AG09319 (cell line): ENCODE results near the gene ZNF668.
"Not testable (repeated sequence)": the region's sequence is repeated elsewhere in the genome, so short reads cannot be mapped to it uniquely, and the experiment has no call there.

ENCODE experiments used
- DNase-seq: peaks from one replicate; pipeline ENCODE4 v3.0.0-alpha.2; 2010; ENCODE audit warnings: low read depth; ENCODE audit errors: extremely low read depth
- TF ChIP-seq, protein P1 (sequence below): IDR thresholded peaks from 2 replicates; pipeline ENCODE4 v1.5.1; 2011; ENCODE audit warnings: low read depth, mild to moderate bottlenecking, inconsistent platforms, low read length, moderate library complexity

Gene ZNF668

DNA sequence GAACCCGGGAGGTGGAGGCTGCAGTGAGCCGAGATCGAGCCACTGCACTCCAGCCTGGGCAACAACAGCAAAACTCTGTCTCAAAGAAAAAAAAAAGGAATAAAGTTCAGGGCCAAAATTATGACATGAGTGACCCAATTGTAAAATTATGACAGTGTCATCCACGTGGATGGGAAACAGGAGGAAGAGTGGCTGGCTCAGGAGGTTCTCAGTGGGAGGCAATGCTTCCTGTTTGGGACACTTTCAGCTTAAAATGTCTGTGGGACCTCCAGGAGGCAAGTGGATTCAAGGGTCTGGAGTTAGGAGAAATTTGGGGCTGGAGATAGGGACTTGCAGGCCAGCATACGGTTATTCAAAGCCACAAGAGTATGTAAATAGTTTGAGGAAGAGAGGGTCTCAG lies 48.7 kb downstream of the ZNF668 start:
- no peak for DNase-seq
- TF ChIP-seq, protein P1, sequence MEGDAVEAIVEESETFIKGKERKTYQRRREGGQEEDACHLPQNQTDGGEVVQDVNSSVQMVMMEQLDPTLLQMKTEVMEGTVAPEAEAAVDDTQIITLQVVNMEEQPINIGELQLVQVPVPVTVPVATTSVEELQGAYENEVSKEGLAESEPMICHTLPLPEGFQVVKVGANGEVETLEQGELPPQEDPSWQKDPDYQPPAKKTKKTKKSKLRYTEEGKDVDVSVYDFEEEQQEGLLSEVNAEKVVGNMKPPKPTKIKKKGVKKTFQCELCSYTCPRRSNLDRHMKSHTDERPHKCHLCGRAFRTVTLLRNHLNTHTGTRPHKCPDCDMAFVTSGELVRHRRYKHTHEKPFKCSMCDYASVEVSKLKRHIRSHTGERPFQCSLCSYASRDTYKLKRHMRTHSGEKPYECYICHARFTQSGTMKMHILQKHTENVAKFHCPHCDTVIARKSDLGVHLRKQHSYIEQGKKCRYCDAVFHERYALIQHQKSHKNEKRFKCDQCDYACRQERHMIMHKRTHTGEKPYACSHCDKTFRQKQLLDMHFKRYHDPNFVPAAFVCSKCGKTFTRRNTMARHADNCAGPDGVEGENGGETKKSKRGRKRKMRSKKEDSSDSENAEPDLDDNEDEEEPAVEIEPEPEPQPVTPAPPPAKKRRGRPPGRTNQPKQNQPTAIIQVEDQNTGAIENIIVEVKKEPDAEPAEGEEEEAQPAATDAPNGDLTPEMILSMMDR: no peak

DNA sequence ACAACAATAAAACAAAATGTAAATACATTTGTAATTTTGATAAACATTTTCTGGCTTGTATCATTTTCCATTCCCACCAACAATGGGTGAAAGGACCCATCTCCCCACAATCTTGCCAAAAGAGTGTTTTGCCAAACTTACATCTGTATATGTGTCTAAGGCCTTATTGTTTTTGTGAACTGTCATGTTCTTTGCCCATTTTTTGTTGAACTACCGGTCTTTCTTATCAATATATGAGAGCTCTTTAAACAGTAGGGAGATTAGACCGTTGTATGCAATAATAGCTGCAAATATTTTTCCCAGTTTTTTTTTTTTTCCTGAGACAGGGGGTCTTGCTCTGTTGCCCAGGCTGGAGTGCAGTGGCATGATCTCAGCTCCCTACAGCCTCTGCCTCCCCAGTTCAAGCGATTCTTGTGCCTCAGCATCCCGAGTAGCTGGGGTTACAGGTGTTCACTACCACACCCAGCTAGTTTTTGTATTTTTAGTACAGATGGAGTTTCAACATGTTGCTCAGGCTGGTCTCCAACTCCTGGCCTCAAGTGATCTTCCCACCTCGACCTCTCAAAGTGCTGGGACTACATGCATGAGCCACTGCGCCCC lies 50.3 kb downstream of the ZNF668 start:
- TF ChIP-seq, protein P1: no peak
- DNase-seq: no peak

DNA sequence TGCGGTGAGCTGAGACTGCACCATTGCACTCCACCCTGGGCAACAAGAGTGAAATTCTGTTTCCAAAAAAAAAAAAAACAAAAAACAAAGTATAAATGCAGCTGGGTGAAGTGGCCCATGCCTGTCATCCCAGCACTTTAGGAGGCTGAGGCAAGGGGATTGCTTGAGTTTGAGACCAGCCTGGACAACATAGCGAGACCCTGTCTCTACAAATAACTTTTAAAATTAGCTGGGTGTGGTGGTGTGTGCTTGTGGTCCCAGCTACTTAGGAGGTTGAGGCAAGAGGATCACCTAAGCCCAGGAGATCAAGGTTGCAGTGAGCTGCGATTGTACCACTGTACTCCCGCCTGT lies 50.8 kb downstream of the ZNF668 start:
- no peak for DNase-seq
- TF ChIP-seq, protein P1: no peak

DNA sequence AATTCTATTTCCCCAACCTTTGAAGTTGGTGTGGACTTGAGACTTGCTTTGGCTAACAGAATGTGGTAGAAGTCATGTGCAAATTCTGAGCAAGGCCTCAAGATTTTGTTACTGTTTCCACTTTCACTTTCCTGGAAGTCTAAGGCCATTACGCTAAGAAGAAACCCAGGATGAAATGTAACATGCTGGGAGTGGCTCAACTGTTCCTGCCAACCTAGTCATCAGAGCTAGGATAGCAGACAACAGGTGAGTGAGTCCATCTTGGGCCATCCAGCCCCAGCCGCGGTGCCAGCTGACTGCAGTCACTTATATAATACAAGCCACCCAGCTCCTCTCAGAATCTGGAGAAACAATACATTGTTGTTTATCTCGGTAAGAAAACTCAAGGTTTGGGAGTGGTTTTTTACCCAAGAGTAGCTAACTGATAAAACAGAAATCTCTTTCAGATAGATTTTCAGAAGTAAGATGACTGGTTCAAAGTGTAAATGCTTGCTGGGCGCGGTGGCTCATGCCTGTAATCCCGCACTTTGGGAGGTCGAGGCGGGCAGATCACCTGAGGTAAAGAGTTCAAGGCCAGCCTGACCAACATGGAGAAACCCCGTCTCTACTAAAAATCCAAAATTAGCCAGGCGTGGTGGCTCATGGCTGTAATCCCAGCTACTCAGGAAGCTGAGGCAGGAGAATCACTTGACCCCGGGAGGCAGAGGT lies 51.3 kb downstream of the ZNF668 start:
- DNase-seq: no peak
- TF ChIP-seq, protein P1: no peak

DNA sequence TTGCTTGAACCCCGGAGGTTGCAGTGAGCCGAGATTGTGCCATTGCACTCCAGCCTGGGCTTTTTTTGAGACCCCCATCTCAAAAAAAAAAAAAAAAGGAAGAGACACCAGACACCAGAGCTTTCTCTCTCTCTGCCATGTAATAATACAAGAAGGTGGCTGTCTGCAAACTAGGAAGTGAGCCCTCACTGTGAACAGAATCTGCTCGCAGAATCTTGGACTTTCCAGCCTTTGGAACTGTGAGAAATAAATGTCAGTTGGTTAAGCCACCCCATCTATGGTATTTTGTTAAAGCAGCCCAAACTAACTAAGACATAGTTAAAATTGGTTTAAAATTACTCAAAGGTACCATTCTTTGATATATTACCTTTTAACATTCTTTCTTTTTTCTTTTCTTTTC lies 53.5 kb downstream of the ZNF668 start:
- DNase-seq: no peak
- TF ChIP-seq, protein P1: no peak

DNA sequence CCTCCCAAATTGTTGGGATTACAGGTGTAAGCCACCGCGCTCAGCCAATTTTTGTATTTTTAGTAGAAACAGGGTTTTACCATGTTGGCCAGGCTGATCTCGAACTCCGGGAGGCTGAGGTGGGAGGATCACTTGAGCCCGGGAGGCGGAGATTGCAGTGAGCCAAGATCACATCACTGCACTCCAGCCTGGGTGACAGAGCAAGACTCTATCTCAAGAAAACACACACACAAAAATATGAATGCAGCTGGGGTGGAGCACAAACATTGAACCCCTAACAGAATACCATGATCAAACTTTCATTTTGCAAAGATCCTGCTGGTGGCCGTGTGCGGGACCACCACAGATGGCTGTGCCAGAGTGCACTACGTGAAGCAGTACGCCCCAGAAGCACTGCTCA lies 56.3 kb downstream of the ZNF668 start:
- not testable (repeated sequence) for DNase-seq

DNA sequence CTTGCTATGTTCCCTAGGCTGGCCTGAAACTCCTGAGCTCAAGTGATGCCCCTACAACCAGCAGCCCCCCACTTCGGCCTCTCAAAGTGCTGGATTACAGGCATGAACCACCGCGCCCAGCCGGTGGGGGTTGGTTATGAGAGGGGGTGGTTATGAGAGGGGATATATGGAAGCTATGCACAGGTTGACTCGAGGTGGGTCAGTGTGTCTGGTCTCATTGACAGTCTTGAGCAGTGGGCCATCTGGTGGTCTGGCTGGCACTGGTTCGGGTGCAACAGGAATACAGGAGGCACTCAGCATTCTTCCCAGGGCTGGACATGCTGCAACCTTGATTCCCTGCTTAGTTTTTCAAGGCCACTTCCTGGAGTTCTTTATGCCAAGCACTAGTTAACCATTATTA lies 58.0 kb downstream of the ZNF668 start:
- no peak for DNase-seq
- TF ChIP-seq, protein P1: no peak

DNA sequence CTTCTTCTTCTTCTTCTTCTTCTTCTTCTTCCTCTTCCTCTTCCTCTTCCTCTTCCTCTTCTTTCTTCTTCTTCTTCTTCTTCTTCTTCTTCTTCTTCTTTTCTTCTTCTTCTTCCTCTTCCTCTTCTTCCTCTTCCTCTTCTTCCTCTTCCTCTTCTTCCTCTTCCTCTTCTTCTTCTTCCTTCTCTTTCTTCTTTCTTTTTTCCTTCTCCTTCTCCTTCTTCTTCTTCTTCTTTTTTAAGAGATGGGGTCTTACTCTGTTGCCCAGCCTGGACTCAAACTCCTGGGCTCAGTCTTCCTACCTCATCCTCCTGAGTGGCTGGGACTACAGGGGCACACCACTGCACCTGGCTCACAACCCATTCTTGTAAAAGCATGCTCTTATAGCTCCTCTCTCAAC lies 60.7 kb downstream of the ZNF668 start:
- not testable (repeated sequence) for DNase-seq

DNA sequence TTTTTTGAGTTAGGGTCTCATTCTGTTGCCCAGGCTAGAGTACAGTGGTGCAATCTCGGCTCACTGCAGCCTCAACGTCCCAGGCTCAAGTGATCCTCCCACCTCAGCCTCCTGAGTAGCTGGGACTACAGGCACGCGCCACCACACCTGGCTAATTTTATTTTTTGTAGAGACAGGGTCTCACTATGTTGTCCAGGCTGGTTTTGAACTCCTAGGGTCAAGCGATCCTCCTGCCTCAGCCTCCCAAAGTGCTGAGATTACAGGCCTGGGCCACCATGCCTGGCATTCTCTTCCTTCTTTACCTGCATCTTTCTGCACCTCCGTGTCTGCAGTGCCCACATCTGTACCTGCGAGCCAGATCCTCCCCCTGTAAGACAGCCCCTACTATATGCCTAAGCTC lies 62.2 kb downstream of the ZNF668 start:
- not testable (repeated sequence) for DNase-seq
